GM21447 (cell line): ENCODE measurements around the gene MB21D2.

Experiments used
- ATAC-seq: cut with Tn5 transposase; IDR thresholded peaks from one replicate; pipeline ENCODE4 v1.9.1; 2021; ENCODE audit not compliant: unreplicated experiment

Gene MB21D2

DNA sequence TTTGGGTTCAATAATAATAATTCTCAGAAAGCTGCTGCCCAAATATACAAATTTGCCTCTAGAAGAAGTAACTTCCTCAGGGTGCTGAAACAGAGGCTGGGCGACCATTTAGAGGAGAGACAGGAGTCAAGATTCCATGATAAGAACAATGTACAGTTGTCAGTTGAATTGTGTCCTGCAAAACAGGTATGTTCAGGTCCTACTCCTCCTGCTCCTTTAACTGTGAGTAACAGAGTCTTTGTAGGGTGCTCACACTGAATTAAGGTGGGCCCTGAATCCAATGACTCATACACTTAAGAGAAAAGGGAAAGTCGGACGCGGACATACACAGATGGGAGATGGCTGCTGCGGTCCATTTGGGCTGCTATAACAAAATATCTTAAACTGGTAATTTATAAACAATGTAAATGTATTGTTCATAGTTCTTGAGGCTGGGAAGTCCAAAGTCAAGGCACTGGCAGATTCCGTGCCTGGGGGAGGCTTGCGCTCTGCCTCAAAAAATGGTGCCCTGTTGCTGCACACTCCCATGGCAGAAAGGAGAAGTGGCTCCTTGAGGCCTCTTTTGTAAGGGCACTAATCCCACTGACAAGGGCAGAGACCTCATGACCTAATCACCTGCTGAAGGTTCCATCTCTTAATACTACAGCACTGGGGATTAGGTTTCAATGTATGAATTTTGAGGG is 55.1 kb downstream of the MB21D2 start:
- ATAC-seq, result no peak

DNA sequence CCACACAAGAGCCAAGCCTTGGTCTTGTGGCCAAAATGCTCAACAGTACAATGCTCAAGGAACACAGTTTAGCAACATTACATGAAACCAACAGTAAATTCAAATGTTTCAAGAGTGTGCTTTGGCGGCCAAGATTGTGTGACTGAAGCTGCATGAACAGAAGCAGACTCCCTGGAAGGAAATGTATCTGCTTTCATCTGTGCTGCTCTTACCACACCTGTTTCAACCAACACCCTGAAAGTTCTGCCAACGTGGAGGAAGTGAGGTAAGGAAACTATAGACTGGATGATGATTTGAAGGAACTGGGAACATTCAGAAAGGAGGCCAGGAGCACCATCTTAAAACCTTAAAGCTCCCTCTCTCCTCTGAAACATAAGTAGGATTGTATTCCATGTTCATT is 55.7 kb downstream of the MB21D2 start:
- ATAC-seq, result peak; percentile 48

DNA sequence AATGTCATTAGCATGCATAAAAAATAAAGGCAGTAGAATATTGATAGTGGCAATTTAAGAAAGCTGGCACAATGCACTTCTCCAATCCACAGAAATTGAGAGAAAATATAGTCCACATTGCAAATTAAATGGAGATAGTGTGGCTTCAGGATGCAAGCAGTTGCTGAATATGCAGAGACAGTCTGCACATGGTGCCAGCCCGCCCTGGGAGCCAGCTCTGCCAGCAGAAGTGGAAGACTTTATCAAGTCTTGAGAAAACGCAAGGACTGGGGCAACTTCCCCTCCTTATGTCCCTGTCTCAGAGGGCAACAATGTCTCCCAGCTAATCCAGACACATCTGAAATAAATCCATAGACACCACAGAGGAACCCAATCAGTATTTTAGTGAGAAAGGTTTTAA is 57.2 kb downstream of the MB21D2 start:
- ATAC-seq, result no peak

DNA sequence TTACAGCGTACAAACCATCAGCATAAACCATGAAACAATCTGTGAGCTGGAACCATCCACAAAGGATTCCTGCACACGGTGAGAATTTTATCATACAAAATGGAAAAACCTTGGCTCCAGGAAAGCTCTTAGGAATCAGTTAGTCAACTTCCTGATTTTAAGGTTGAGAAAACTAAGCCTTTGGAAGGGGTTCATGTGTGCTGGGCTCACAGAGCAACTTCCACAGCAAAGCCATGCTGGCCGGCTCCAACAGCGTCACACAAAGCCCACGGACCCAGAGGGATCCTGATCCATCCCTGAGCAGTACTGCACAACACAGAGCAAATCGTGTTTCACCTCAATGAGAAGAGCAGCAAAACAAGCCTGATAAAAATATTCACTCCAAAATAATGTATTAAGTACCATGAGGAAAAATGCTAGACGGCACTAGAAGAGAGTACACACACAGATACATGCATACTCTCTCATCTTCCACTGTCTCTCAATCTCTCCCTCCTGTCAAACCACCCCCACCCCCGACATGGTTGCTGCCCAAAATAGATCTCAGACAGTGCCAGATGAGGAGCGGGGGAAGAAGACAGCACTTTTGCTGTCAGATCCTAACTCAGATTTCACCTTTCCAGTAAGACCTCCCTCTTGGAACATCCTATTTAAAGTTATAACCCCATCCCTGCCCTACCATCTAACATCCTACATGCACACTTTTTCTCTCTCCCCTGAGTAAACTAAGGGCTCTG is 58.6 kb downstream of the MB21D2 start:
- no peak for ATAC-seq

DNA sequence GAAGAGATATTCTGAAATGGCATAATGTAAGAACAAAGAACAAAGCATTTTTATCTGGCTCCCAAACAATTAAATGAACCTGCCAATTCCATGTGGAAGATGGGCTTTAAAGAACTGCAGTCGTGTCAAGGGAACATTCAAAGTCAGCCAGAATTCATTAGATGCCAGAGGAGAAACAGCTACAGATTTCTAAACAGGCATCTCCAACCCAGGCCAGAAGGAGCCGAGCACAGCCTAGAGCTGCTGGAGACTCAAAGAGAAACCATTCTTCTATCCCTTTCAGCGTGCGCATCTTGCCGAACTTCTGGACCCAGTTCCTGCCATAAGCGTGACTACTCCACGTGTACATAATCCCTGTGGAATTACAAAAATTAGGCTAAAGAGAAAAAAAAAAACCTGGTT is 60.4 kb downstream of the MB21D2 start:
- no peak for ATAC-seq

DNA sequence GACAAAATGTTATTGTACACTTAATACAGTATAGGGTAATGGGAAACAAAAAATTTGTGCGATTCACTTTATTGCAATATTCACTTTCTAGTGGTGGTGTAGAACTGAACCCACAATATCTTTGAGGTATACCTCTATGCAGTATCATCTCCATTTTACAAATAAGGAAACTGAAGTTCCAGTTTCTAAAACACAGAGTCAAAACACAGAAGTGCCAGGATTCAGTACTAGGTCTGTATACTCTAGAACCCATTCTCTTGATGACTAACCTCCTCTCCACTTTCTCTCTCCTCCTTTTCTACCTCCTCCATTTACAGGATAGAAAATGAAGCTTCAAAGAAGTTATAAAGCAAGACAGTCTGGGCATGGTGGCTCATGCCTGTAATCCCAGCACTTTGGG is 62.2 kb downstream of the MB21D2 start:
- ATAC-seq, result no peak

DNA sequence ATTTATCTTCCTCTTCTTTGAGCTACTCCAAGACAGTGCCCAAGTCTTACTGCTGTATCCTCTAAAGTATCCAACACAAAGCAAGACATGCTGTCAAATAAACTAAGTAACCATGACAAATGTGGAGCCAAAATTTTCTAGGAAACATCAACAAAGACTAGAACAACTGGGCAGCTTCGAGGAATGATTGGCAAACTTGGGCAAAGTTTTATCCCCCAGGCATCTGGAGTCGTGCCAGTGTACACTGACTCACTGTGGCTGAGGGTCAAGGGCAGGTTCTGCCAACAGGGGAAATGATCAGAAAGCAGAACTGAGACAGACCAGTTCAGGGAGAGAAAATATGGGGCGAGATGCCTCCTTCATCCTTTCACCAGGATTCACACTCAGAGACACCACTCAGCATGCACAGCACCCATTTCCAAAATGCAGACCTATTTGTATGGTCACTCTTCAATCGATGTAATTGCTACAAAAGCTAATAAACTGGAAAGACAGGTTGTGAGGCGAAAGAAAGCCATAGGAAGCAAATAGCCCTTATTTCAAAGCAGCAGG is 65.8 kb downstream of the MB21D2 start:
- ATAC-seq, result peak; percentile 51

DNA sequence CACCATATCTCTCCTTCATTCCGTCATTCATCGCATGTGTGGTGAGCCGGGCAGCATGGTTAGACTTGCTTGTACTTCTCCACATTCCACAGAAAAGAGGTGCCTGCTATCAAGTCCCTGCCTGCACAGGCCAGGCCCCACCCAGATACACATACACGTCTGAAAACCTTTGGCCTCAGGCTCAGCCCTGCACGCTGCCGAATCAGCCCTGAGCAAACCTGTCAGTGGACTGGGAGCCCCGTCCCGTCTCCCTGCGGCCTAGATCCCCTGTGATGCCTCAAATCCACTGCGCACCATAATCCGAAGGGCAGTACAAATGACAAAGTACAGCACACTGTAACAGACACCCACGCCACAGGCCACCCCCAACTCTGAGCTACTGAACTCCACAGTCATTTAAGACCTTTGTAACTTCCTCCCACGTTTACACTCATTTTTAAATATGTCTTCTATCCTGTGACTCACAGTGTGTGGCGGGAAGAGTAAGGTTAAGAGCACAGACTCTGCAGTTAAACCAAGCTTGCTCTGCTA is 67.1 kb downstream of the MB21D2 start:
- ATAC-seq, result peak; percentile 55

DNA sequence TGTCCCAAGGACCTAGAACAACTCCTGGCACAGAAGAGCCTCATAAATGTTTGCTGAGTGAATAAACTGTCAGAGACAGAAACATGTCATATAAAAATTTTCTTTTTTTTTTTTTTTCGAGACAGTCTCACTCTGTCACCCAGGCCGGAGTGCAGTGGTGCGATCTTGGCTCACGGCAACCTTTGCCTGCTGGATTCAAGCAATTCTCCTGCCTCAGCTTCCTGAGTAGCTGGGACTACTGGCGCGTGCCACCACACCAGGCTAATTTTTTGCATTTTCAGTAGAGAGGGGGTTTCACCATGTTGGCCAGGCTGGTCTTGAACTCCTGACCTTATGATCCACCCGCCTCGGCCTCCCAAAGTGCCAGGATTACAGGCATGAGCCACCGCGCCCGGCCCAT is 67.8 kb downstream of the MB21D2 start:
- ATAC-seq, result peak; percentile 13

DNA sequence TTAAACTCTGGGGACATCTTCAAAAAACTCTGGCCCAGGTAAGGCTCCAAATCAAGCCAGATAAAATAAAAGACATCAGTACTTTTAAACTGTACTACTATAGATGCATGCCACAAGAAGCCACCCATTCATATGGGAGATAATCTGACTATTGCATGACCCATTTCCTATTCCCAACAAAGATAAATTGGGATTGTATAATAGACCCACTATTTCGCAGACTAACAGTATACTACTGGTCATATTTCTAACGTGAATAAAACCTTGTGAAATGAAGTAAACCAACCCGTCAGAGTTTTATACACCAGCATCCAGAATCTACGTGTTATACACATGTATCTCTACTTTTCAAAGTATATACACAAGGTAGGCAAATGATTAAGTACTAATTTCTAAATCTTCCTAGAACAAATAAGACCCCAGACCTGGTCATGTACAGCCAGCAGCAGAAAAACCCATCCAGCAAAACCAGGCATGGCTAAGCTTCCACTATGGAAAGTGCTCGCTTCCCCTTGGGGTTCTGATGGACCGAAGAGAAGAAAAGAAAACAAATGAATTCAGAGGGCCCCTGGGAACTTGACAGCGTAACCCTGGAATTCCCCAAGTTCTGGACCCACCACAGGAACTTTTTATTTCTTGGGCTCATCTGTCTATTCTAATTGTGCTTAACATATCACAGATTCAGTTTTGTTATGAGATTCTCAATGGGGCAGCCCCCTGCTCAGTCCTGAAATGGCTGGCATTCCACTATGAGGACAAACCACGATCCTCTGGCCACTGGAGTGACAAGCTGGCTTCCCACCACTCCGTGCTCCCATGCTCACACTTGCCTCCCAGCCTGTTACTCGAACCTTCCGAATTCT is 69.1 kb downstream of the MB21D2 start:
- ATAC-seq, result no peak

DNA sequence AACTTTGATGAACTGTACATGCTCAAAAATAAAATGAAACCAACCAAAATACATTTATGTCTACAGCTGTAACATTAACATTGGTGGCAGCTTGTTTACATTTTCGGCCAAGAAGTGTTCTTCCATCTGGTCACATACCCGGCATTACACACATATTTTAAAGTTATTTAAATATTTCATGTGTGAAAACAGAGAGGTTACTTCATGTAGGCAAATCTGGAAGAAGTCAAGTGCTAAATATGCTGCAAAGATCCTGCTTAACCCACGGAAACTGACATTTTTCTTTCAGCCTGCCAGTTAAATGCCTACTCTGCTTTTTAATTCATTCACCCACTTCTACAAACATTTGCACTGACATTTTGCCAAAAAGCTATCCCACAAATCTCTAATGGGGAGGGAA is 69.7 kb downstream of the MB21D2 start:
- no peak for ATAC-seq

DNA sequence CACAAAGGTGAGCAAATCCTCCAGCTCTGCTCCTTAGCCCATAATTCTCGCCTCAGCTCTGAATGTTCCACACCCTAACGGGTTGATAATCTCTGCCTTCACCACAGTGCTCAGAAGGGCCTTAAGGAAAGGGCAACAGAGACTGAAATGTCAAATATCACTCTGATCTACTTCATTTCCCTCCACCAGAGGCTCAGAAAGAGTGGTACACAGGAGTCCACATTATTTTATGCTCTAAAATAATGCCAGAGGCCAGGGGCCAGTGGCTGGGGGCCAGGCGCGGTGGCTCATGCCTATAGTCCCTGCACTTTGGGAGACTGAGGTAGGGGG is 72.2 kb downstream of the MB21D2 start:
- no peak for ATAC-seq

DNA sequence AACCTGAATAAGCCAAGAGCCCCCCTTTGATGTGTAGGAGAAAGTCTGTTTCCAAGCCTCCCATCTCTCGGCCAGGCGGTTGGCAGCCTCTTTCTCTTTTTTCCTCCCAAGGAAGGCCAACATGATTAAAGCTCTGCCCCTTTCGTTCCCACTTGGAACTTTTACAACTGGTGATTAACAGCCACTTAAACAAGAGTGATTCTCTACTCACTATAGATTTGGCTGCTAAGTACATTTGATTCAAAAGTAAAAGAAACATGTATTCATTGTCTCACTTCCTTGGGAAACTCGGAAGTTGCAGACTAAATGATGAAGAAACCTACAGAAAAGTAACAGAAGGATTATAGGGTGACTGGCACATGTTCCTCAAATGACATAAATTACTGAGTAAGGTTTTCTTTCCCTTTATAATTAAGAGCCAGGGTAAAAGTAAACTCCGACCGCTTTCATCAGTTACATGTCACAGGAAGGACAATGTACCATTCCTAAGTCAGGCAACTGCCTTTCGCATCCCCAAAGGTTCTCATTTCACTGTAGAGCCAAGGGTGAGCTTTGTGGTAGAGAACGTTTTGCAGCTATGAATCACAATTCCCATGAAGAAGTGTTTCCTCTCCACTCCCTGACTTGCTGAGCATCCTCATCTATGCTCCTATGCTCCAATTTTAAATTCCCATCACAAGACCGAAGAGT is 72.7 kb downstream of the MB21D2 start:
- no peak for ATAC-seq

DNA sequence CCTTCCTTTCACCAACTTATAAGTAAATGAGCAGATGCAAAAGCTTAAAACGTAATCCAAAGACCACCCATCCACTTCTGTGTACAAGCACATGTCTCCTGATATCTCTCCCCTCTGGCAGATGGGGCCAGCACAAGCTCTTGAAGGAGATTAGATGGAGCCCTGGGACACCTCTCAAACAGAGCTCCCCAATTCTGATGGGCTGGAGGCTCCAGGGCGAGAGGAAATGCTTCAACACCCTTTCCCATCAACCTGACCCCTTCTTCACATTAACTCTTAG is 73.2 kb downstream of the MB21D2 start:
- ATAC-seq, result no peak

DNA sequence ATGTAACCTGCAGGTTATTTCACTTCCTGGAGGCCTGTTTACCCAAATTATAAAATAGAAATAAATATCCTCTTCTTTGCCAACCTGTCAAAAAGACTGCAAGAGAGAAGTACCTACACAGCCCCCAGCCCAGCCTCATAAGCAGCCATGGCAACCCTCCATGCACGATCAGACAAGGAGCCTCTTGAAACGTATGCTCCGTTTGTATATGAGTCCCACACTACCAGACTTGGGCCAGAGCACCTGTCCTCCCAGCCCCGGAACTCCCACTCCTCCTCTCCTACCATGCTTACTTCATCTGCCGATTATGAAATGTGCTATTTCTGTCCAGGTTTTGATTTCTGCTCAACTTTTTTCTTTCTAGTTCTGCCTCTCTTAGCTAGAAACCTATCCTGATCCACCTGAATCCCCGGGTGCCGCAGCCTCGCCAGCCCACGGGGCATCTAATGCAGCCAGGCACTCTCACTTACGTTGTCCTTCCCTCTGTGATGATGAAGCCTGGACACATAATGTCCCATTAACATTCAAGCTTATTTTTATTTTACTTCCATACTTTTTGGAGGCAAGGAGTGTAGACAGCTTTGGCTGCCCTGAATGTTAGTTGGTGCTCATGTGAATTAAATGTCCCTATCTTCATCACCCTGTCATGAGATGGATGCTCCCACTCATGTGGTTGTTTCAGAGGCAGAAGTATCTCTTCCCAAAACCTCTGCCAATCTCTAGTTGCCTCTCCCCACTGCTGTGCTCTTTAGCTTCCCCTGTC is 73.8 kb downstream of the MB21D2 start:
- ATAC-seq, result no peak

DNA sequence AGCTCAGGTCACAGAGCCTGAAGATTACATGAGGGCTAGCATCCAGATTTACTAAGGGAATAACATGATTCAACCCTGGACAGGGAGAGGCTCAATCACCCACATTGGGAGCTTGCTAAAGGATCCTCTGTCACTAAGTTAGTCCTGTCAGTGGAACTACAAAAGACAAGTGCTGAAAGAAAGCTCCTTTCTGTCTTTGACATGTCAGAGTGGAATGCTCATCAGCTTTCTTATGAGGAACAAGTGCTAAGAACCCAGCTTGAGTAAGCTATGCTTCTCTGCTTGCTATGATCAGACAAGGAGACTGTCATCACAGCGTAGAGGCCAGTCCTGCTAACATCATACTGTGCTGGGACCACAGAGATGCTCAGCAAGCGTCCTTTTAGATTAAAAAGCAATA is 74.5 kb downstream of the MB21D2 start:
- ATAC-seq, result no peak

DNA sequence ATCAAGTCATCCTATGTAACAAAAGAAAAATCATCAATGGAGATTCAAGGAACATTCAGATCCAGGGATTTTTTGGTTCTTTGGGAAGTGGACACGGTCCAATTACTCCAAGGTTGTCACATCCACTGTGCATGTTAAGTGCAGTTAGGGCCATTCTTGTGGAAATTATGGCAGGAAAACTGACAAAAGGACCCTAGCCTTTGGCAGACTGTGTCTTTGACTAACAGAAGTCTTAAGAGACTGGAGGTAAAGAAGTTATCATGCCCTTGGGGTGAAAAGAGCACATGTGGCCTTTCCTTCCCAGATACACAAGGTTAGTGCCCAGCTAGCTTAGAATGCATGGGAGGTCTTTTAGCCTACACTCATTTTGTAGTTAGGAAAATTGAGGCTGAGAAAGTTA is 74.9 kb downstream of the MB21D2 start:
- no peak for ATAC-seq

DNA sequence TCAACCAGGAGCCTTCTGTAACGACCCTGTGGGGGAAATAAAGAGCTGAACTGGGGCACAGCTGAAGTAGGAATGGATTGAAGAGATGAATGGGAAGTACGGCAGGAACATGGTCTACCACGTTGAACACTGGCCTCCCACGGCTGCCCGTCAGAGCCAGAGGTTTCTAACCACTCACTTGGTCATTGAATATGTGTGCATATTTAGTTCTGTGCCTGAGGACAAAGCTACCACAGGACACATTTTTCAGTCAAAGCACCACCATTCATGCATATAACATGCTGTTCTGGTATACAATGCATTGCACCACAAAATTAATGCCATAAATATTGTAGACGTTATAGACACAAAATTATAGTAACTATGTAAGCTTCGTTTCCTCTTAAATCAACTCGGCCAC is 75.5 kb downstream of the MB21D2 start:
- ATAC-seq, result no peak

DNA sequence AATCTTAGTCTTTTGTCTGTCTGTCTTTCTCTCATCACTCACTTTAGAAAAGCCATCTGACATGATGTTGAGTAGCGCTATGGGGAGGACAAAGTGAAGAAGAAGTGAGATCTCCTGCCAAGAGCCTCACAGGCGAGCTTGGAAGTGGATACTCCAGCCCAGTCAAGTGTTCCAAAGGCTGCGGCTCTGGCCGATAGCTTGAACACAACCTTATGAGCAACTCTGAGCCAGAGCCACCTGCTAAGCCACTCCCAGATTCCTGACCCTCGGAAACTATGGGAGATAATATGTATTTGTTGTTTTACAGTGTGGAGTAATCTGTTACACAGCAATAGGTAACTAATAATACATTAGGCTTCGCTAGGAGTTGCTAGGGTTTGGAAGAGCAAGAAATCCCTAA is 76.2 kb downstream of the MB21D2 start:
- ATAC-seq, result no peak

DNA sequence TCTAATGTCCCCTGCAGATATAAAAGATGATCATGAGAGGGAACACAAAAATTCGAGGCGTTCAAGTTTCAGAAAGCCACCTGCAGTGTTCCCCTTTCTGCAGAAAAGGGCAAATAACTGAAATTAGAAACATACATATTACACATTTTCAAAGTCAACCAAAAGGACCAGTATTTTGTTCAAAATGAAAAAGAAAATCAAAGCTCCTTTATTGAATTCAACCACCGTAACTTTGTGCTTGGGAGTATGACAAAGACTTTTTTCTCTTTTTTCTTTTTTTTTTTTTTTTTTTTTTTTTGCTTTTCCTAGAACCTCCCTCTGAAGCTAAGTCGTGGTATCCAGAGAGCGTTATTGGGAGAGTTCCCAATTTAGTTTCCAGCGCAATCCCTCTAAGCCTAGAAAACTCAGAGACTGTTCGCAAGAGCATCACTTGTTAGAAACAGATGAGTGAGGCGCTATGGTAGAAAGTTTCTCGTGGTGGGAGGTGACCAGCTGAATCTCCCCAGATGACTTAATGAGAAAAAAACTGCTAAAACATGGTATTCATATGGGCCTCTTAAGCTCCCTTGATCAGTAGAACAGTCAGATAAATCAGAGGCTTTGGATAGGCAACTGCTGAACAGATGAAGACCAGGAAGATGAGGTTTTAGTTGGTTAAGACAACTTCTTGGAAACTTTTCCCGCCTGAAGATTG is 77.4 kb downstream of the MB21D2 start:
- no peak for ATAC-seq
